Iris pigment epithelial cell (primary cell): ENCODE results near the gene CSNK1G2.
"Not testable (repeated sequence)": the region's sequence is repeated elsewhere in the genome, so short reads cannot be mapped to it uniquely, and the experiment has no call there.

ENCODE experiments used
- DNase-seq: peaks from one replicate; pipeline ENCODE4 v3.0.0-alpha.2; 2011; ENCODE audit warnings: low read depth

CSNK1G2 gene

DNA sequence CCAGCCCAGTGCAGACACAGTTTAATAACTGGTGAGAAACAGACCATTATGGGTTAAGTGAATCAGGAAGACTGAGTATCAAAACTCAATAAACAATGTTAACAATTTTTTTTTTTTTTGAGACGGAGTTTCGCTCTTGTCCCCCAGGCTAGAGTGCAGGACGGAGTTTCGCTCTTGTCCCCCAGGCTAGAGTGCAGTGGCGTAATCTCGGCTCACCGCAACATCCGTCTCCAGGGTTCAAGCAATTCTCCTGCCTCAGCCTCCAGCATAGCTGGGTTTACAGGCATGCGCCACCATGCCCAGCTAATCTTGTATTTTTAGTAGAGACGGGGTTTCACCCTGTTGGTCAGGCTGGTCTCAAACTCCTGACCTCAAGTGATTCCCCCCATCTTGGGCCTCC, 47.5 kb downstream of the CSNK1G2 start:
- not testable (repeated sequence) for DNase-seq

GRCh38 chr19:1989513-1990229, 48.7 kb downstream of the CSNK1G2 start:
- no peak for DNase-seq

GRCh38 chr19:1990230-1991017, 49.5 kb downstream of the CSNK1G2 start:
- DNase-seq: no peak

DNA sequence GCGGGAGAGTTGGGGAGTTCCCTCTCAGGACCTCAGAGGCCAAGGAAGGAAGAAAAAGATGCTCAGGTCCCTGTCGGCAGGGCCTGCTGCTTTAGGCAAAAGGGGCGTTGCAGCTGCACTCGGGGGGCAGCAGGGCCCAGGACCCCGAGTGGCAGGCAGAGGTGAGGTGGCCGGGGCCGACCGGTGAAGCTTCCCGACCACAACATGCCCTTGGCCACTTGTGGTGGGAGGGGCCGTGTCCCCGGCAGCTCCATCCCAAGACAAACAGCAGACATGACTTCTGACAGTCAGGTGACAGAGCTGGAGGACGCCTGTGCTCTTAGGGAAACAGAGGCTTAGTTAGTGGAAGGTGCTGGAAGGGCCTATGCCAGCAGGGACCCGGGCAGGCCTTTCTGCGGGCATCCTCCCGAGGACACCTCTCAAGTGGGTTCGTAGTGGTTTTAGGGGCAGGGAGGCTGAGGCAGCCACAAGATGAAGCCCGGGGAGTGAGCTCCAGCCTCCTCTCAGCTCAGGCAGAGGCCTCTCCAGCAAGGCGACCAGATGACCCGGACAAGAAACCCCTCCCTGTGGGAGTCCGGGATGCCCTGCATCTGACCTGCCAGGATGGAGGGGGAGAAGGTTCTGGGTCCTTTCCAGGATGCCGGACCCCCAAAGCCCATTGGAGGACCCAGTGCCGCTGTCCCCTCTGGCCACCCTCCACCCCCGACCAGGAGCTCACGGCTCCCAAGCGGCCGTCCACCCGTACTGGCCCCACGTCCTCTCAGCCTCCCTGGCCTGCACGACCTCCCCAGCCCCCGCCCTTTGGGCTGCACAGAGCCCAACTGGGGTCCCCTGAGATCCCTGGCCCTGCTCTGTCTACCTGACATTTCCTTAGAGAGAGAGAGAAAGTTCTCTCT, 50.3 kb downstream of the CSNK1G2 start:
- no peak for DNase-seq

- DNase-seq: no peak
Observed at GRCh38 chr19:1992759-1993260, 51.8 kb downstream of the CSNK1G2 start.

- DNase-seq: no peak
Observed at GRCh38 chr19:1997353-1998233, 56.6 kb downstream of the CSNK1G2 start.

DNA sequence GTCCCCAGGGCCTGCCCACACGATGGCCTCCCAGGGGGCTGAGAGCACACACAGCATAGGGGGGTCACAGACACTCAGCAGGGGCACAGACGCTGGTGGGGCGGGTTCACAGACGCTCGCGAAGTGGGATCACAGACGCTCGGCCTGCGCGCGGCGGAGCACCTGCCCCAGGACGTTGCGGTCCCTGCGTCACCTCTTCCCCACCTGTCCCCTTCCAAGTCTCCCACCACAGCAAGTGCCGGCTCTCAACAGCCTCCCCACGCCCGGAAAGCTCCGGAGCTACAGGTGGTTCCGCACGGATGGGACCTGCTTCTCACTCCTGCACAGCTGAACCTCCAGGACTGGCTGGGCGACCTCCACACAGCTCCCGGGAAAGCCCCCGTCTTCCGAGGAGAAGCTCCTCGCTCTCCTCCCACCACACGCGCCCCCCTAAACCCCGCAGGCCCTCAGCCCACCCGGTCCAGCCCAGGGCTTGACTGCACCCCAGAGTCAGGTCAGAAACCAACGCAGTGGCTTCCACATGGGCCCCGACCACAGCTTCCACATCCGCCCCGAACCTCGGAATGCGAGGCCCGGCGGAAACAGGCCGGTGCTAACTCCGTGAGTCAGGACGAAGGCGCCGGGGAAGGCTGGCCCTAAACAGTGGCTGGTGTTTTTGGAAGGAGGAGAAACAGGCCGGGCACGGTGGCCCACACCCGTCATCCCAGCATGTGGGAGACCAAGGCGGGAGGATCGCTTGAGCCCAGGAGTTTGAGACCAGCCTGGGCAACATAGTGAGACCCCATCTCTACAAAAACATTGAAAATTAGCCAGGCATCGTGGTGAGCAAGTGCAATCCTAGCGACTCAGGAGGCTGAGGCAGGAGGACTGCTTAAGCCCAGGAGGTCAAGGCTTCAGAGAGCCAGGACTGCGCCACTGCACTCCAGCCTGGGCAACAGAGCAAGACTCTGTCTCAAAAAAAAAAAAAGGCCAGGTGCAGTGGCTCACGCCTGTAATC, 58.0 kb downstream of the CSNK1G2 start:
- no peak for DNase-seq

DNA sequence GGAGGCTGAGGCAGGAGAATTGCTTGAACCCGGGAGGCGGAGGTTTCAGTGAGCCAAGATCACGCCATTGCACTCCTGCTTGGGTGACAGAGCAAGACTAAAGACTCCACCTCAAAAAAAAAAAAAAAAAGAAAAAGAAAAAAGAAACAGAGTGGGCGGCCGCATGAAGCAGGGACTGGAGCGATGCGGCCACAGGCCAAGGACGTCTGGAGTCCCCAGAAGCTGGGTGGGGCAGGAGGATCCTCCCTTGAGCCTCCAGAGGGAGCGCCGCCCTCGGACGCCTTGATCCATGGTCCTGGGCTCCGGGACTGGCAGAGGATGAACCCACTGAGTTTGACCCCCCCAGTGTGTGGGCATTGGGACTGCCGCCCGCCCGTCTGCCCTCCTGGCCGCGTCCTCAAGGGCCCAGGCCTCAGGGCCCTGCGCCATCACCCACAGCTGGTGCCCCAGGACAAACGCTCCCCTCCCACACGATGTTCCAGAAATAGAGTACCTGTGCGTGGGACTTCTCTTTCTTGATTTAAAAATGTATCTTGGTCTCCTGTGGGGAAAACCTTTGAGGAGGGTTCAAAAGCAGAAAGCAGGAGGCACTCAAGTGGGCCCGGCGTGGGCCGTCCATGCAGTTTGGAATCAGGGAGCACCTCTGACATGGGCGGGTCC, 59.0 kb downstream of the CSNK1G2 start:
- no peak for DNase-seq

GRCh38 chr19:2003874-2004273, 62.9 kb downstream of the CSNK1G2 start:
- no peak for DNase-seq

DNA sequence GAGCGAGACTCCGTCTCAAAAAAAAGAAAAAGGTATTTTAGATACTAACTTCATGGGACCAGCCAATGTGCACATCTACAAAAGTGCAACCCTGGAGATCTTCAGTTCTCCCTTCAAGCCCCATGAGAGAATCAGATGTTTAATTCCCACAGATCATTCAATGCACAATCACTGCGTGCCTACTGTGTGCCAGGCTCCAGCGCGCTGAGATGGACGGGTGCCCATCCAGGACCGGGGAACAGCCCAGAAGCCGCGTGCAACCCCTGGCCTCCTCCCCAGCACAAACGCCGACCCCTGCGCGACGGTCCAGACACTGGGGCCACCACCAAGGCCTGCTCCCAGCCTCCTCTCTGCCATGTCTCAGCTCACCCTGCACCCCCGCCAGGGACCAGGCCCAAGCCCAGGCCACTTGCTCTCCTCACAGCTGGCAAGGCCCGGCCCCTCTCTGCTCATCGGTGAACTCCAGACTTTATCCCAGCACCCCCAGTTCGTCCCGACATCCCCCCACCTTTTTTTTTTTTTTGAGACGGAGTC, 69.2 kb downstream of the CSNK1G2 start:
- DNase-seq: no peak

DNA sequence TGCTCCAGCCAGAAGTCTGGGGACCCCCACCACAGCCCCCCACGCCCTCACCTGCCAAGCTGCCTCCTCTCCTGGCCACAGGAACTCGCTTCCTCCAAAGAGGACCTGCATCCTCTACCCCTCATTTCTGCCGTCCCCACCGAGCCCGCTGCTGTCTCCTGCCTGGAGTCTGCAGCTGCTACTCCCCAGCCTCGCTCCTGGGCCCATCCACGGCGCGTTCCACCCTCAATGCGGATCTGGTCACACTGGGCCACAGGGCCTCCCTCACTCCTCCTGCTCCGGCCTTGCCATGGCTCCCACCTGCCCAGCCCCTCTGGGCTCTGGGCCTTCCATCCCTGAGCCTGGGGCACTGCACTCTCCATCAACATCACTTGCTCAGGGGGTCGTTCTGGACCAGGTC, 70.2 kb downstream of the CSNK1G2 start:
- no peak for DNase-seq

GRCh38 chr19:2012941-2013682, 72.1 kb downstream of the CSNK1G2 start:
- no peak for DNase-seq

- no peak for DNase-seq
Observed at GRCh38 chr19:2013683-2013961, 72.7 kb downstream of the CSNK1G2 start.

- no peak for DNase-seq
Observed at GRCh38 chr19:2014131-2014571, 73.2 kb downstream of the CSNK1G2 start.

GRCh38 chr19:2014731-2015607, 74.0 kb downstream of the CSNK1G2 start:
- no peak for DNase-seq

- DNase-seq: peak; percentile 59
Observed at GRCh38 chr19:2015608-2015950, 74.6 kb downstream of the CSNK1G2 start, which contains the start of gene BTBD2. Gene BTBD2, minus strand, starts transcription at chr19:2015714. Its CDS starts 11 bp downstream, at chr19:2015703.

- DNase-seq: peak; percentile 81
Observed at GRCh38 chr19:2016041-2016807, 75.3 kb downstream of the CSNK1G2 start.
